SW 1271 (cell line): Measurements from ENCODE around the gene AP3S2.

ENCODE experiments used
- DNase-seq, 2 experiments: peaks; one replicate each; lab custom pipeline; 2025; lab: John Stamatoyannopoulos, UW

Gene AP3S2

DNA sequence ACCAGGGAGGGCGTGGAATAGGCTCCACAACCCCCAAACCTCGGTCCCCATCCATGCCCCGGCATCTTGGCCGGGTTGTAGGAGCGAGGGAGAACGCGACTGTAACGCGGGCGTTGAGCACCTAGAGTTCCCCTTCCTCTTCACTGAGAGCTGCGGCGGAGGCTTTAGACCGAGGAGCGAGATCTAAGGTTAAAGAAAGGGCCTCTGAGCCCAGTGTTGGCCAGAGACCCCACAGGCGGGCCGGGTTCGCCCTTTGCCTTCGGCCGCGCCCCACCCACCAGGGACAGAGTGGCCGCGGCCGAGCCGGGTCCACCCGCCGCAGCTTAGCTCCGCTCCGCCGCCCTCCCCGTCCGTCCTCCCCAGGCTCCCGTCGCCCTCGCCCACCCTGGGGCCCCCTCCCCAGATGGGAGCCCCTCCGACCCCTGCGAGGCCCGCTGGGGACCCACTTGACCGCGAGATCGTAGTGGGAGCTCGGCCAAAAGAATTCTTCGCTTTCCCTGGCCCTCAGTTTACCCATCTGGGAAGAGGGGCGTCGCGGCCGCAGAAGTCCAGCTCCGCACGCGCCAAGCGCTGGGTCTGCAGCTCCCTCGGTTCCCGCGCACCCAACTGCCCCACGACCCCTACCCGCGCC is 79.6 kb downstream of the AP3S2 start:
- DNase-seq = no peak

DNA sequence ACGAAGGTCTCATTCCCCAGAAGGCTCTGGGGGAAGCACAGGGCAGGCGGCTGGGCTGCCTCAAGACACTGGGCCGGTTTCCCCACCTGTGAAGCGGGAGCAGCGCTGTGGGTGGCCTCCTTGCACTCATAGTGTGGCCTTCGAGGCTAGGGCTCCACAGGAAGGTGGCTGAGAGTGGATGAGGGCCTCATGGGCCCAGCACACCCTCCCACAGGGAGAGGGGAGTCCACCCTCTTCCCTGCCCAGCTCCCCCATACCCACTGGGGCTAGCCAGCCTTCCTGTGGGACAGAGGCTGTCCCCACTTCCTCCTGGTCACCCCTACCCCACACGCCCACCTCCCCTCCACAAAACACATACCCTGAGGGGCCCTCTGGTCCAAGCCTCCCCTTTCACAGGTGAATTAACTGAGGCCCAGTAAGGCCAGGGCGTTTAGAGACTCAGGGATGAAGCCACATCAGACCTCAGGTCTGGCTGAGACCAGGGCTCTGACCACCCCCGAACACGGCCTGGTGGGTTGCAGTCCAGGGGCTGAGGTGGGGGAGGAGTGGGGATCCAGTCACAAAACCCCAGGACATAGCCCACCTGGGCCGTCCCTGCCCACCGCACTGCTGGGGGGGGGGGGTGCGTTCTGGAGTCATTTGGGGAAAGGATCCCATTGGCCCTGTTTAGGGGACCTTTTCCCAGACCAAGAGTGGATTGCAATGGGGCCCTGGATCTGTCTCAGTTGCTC is 80.2 kb downstream of the AP3S2 start:
- DNase-seq = no peak

DNA sequence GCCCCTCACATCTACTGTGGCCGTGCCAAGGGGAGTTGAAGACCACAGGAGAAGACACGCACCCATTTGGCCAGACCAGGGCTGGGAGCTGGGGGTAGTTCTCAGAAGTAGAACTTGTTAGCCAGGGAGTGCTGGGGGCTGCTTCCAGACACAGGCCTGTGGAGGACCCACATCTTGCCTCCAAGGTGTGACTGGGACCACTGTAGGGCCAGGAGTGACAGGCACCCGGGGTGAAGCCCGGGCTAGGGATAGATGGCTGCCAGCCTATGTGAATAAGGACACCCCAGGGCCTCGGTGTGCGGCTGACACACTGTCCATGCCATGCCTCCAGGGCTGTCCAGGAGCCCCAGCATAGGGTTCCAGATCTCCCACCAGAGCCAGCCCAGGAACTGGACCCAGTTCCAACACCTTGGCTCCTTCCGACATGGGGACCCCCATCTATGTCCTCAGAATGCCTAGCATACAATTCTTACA is 80.9 kb downstream of the AP3S2 start:
- no peak for DNase-seq

DNA sequence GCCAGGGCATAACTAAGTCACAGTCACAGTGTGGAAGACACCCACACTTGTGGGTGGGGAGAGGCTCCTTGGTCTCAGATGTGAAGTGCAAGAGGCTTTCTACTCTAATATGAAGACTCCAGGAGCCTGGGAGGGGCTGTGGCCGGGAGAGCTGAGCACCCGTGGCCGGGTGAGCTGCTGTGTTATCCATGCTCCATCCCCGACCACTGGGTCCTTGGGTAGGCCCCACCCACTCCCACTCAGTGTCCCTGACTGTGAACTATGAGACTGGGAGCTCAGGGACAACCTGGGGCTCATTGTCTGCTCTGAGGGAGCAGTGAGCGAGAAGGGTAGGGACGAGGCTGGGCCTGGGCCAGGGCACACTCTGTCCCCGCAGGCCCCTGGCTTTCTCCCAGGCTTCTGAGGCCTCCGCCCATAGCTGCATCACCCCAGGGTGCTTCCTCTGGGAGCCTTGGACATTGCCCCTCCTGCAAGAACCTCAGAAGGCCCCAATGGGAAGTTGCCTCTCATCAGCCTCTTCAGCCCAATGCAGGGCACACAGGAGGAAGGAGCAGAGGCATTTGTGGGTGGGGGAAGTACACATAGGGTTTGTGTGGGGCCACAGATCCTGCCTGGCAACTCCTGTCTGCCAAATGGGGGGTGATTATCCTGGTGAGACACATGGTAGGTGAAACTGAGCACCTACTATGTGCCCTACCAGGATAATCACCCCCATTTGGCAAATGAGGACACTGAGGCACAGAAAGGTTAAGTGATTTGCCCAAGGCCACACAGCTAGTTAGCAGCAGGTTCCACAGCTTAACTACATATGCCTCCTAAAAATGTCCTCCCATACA is 81.6 kb downstream of the AP3S2 start:
- DNase-seq = peak; percentile 34 to 53

GRCh38 chr15:89810837-89811236 is 83.0 kb downstream of the AP3S2 start:
- DNase-seq = no peak

DNA sequence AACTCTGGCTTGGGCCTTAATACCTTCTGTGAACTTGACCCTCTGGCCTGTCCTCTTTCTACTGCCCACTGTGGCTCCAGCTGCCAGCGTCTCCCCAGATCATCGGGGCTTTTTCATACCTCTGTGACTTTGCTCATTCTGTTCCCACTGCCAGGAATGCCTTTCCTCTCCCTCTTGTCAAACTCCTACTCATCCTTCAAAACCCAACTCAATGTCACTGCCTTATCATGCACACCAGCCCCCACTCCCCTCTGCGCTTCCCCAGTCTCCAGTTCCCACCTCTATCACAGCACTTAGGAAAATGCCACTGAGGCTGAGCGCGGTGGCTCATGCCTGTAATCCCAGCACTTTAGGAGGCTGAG is 84.0 kb downstream of the AP3S2 start:
- no peak for DNase-seq

- no peak for DNase-seq
Observed at GRCh38 chr15:89809093-89809786, 84.6 kb downstream of the AP3S2 start.

DNA sequence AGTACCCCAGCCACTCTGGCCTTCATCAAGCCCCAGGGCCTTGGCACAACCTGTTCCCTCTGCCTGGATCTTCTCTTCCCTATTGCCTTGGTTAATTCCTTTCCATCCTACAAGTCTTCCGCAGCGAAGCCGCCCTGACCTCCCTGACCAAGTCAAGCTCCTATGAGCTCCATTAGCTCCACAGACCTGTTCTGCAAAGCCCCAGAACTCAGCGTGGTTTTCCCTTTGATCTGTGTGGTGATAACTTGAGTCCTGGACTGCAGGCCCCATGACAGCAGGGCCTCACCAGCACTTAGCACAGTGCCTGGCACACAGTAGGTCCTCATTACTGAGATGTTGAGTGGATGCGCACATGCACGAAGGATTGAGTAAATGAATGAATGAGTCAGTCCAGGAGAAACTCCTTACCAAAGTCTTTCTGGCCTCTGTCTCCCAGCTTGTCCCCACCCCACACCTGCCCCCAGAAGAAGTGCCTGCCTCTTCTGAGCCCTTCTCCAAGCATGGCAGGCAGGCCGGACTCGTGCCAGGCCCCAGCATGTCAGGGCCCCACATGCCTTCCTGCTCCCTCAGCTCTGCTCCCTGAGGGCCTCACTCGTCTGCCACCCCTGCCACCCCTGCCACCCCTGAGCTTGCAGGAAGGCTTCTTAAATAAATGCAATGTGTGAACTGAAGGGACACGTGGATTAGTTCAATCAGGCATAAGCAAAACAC is 85.5 kb downstream of the AP3S2 start:
- no peak for DNase-seq

DNA sequence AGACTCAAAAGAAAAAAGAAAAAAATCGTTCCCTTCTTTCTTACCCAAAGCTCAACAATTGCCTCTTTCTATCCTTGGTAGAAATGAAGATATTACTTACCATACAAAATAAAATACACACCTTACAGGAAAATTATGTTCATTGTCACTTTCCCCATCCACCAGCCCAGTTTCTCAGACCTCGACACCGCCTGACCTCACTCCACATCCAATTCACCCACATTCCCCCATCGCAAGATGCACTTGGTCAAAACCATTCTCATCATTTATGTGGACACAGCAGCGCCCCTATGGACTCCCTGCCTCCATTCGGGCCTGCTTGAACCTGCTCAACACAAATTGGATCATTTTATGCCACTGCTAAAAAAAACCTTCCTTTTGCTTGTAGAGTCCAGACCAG is 86.1 kb downstream of the AP3S2 start:
- no peak for DNase-seq

DNA sequence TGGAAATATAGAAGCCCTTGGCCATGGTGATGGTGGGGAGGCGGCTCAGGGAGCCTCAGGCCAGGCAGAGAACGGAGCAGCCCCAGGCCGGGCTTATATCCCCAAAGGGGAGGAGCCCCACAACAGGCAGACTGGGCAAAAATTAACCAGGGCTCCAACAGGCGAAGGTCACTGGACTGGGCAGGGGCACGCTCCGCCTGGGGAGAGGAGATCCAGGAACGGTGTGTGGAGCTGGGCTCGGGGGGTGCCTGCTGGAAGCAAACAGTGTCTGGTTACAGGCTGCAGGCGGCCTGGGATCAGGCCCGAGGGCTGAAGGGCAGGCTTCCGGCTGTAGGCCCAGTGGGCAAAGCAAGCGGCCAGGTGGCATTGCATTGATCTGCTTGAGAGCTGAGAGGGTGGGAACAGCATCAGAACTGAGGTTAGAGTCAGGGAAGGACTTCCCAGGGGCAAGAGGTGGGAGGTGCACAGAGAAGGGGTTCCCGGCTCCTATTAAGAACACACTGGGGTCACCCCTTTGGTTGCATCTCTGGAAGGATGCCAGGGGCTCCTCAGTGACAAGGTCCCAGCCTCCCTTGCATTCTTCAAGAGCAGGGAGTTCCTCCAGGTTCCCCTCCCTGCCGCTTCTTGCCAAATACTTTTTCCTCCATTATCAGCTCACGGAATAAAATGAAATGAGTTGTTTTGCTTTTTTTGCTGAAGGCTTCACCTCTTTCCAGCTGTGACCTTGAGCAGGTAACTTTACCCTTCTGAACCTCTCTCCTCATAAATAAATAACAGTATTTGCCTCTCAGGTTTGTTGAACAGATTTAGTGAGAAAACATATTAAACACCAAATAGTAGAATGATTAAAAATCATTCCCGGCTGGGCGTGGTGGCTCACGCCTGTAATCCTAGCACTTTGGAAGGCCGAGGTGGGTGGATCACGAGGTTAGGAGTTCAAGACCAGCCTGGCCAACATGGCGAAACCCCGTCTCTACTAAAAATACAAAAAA is 86.9 kb downstream of the AP3S2 start:
- DNase-seq = no peak

DNA sequence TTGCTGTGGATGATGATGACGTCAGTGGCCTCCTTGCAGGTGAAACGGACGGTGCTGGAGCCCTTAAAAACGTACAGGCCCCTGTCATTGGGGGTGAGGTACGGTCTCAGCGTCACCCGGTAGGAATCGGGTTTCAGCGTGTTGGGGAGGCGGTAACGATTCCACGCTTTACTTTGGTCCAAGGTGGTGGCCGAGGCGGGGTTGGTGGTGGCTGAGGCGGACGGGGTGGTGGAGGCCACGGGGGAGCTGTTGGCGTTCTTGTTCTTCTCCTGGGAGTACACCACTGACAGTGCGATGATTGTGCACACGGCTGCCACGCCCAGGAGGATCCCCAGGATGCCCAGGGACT is 87.6 kb downstream of the AP3S2 start:
- DNase-seq = no peak

GRCh38 chr15:89805241-89806209 is 88.3 kb downstream of the AP3S2 start:
- no peak for DNase-seq

- DNase-seq = no peak
Observed at GRCh38 chr15:89803941-89804800, 89.6 kb downstream of the AP3S2 start.

DNA sequence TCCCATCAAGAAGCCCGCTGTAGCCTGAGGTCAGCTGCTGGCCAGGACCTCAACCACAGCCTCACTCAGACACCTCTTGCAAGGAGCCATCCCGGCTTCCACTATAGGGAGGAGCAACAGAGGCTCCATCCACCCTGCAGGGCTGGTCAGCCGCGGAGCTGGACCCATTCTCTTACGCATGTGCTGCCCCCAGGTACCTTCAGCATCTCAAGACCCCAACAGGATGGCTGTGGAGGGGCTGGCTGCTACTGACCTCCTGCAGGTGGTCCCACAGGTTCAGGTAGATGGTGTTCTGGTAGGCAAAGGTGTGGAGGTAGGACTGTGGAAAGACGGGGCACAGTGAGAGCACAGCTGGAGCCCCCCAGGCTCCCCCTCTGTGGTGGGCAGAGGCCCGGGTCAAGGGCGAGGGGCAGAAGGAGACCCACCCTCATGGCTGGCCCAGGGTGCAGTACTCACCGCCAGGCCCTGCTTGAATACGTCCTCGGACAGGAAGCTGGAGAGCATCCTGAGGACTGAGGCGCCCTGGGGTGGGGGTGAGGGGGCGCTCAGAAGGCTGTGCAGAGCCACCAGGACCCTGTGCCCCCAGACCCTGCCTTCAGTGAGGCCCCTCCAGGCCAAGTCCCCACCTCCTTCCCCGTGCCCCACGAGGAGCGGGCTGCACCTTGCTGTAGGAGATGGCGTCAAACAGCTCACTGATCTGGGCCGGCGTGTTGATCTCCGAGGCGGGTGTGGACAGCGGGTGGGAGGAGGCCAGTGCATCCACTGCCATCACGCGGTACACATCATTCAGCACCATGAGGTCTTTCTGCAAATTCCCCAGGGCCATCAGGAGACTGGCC is 90.6 kb downstream of the AP3S2 start:
- DNase-seq = no peak

DNA sequence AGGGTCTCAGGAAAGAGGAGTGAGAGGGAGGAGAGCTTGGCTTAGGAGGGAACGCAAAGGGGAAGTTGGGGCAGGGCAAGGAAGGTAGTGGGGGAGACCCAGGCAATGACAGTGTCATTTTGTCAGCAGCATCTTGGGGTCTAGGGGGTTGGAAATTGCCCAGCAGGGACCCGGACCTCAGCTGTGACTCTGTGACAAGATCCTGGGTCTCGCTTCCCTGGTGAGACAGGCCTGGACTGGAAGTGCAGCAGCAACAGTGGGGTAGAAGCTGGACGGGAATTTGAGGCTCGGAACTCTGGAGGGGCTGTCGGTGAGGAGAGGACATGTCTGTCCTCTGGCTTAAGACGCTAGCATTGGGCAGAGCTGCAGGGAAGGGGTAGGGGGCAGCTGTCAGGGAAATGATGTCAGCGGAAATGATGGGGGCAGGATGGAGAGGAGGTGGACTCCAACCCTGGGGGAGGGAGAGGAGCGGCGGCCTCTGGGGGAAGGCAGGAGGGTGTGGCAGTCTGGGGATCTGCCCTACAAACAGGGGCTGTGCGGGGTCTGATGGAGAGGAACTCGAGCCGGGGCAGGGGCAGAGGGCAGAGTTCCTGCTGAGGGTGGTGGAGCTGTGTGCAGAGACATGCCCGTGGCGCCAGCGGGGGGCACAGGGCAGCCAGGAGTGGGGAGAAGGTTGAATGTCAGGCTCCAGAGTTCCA is 91.4 kb downstream of the AP3S2 start:
- no peak for DNase-seq

DNA sequence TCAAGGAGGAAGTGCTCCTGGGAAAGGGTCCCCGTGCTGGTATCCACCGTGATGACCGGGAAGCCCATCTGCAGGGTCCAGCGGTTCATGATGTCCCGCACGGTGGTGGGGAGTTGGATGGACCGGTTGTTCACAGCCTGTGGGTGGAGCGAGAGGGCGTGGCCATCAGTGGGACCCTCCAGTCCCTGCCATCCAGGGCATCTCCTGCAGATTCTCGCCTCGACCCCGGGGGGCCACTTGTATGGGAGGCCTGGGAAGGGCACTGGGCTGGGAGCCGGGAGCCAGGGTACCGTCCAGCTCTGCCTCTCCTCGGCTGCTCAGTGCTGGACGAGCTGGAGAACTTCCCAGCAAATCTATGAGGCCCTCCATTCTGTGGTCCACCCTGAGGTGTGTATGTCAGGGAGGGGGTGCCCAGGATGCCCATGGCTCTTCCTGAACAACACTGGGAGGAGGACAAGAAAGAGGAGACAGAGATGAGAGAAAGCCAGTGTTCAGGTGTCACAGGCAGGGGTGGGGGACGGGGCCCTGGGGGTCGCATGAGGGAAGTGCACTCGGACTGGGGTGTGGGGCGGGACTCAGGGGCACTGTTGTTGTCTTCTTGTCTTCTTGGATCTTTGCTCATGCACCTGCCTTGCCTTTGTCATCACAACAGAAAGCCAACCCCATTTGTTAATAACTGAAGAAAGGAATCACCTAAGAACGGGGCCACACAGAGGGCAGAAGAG is 92.2 kb downstream of the AP3S2 start:
- DNase-seq = no peak
